HG03354 (cell line): Measurements from ENCODE around the gene EIF2B4.
"Not testable (repeated sequence)": the region's sequence is repeated elsewhere in the genome, so short reads cannot be mapped to it uniquely, and the experiment has no call there.

Experiments
- ATAC-seq: cut with Tn5 transposase; IDR thresholded peaks from one replicate; pipeline ENCODE4 v1.9.1; 2021; ENCODE audit warnings: mild to moderate bottlenecking; ENCODE audit not compliant: unreplicated experiment, poor library complexity, severe bottlenecking

EIF2B4 gene

GRCh38 chr2:27378096-27378808, 8.1 kb upstream of the EIF2B4 start:
- no peak for ATAC-seq

- ATAC-seq, result no peak
Measured at GRCh38 chr2:27377618-27378095, 7.5 kb upstream of the EIF2B4 start.

GRCh38 chr2:27376866-27377617, 6.9 kb upstream of the EIF2B4 start:
- no peak for ATAC-seq

- no peak for ATAC-seq
Measured at GRCh38 chr2:27376151-27376865, 6.2 kb upstream of the EIF2B4 start.

GRCh38 chr2:27375513-27376099, 5.5 kb upstream of the EIF2B4 start:
- ATAC-seq, result no peak

- ATAC-seq, result no peak
Measured at GRCh38 chr2:27373567-27373966, 3.4 kb upstream of the EIF2B4 start.

GRCh38 chr2:27372937-27373336, 2.8 kb upstream of the EIF2B4 start:
- no peak for ATAC-seq

GRCh38 chr2:27370816-27371620, 880 bp upstream of the EIF2B4 start:
- peak; percentile 34 for ATAC-seq

- no peak for ATAC-seq
Measured at GRCh38 chr2:27369471-27370025, 590 bp downstream of the EIF2B4 start.

- no peak for ATAC-seq
Measured at GRCh38 chr2:27363933-27364332, 6.2 kb downstream of the EIF2B4 start.

GRCh38 chr2:27362678-27363420, 7.3 kb downstream of the EIF2B4 start:
- ATAC-seq, result no peak

GRCh38 chr2:27356382-27357181, 13.6 kb downstream of the EIF2B4 start, which contains the start of gene GTF3C2:
TSS of gene GTF3C2 (minus strand) at chr2:27356764. CDS start at chr2:27343554, 13,210 bp downstream.
- ATAC-seq, result peak; percentile 89

GRCh38 chr2:27356056-27356381, 14.1 kb downstream of the EIF2B4 start:
- ATAC-seq, result peak; percentile 42

- no peak for ATAC-seq
Measured at GRCh38 chr2:27354597-27354927, 15.6 kb downstream of the EIF2B4 start.

- ATAC-seq, result no peak
Measured at GRCh38 chr2:27353762-27354596, 16.2 kb downstream of the EIF2B4 start.

GRCh38 chr2:27353386-27353761, 16.8 kb downstream of the EIF2B4 start:
- ATAC-seq, result not testable (repeated sequence)
